KBM-7 (cell line): ENCODE data around the gene FCRLB.

ENCODE experiments used
- DNase-seq: peaks from one replicate; pipeline ENCODE4 v3.0.0-alpha.2; 2015
- in situ Hi-C: fragments of 300-500 bp; cut with MboI; formaldehyde crosslinking; loops from 2 replicates; pipeline ENCODE4 v1.14.3; 2020; ENCODE audit warnings: low sequenced_read_pairs, low pct_unique_long_range_greater_than_20kb, mixed read lengths

The FCRLB gene

DNA sequence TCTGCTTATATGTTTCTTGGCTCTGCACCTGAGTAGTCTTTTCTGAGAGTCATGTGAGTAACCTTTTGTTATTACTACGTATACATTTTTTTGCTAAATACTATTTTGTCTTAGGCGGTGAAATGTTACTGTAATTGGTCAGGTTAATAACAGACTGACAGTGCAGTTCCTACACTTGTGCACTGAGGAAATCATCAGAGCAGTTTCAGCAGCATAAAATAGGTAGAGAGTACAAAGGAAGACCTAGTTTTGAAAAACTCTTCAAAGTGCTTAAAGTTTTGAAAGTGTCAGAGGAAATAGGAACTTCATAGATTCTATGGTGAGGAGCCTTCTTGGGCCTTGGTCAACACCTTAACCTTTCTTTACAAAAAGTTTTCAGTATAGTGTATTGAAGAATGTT is 55.9 kb downstream of the FCRLB start:
- in situ Hi-C loops: no loop called here
- no peak for DNase-seq
